Bronchial smooth muscle cell (primary cell): ENCODE data around the gene BLOC1S1. TPM values are rescaled to one million over a fixed set of nuclear protein-coding genes. Genes with fewer than 3 reads are reported as not detected.

Source experiments
- total RNA-seq: library from RNA; depleted of rRNA; stranded (reverse); fragments of >200 nt; gene quantifications from 2 replicates; pipeline ENCODE4 v1.2.1, GENCODE V29; 2014

Gene BLOC1S1
- total RNA-seq, result 154 and 162 TPM in 2 replicates

DNA sequence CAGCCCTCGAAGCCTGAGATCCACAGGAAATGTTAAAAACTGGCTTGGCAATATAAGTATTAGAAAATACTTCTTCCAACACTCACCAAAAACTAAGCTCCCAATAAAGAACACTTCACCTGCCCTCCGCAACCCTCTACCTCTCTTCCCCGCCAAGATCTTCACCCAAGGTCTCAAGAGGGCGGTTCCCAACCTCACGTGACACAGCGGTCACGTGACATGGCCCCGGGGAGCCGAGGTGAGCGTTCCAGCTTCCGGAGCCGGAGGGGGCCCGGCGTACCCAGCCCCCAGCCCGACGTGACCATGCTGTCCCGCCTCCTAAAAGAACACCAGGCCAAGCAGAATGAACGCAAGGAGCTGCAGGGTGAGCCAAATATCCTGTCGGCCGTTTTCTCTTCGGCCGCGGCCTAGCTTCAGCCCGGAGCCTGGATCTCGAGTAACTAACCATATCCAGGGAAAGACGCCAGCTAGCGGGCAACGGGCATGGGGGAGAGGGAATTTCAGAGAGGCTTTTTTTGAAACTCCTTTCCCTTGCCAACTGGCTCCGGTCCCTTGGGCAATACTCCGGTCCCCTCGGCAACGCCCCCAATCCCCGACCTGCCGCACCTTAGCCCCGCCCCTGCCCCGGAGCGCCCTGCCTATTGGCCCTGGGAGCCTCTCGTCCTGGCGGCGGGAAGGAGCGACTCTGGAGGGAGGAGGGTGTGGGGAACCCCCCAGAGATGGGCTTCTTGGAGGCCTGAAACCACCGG, at the start of gene BLOC1S1:
Gene BLOC1S1, plus strand, starts transcription at position 214 of the 749 bp plus-strand sequence. Its CDS starts 6 bp downstream, at position 220.

DNA sequence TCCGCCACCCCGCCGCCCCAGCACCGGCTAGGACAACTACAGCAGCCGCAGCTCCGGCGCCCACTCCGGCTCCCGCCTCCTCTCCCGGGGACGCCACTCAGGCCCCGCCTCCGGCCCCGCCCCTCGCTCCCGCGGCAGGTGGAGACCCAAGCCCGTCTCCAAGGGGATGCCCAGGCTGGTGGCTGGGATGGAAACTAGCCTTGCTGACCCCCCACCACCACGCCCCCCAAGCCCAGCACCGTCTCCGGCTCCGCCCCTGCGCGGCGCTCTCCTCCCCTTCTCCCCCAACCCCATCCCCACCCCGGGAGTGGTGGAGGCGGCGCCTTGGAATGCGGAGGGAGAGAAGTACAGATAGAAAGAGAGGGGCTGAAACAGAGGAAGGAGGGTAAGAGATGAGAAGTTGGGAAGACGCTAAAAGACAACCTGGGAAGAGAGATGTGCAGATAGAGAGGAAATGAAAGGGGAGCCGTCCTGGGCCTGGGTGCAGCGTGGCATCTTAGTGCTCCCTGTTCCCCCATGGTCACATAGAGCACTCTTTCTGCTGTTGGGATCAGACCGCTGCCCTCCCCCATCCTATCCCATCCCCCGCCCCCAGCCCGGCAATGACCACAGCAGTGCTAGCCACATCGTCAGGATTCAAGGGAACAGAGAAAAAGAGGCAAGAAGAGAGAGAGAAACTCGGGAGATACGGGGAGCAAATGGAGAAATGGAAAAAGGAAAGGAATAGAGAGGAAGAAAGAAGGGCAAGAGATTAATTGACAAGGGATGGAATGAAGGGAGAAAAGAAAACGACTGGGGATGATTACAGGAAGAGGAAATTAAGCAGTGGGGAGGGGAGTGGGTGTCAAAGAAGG, 7.8 kb upstream of the BLOC1S1 start, which contains the start of gene ITGA7:
Gene ITGA7, minus strand, starts transcription at position 64 of the 854 bp plus-strand sequence. CDS start 222 bp downstream, outside the sequence.

GRCh38 chr12:55720071-55720564, 4.3 kb downstream of the BLOC1S1 start, which contains the start of gene RDH5:
RDH5 (plus strand) TSS chr12:55720393; CDS start chr12:55721185, 792 bp downstream.

DNA sequence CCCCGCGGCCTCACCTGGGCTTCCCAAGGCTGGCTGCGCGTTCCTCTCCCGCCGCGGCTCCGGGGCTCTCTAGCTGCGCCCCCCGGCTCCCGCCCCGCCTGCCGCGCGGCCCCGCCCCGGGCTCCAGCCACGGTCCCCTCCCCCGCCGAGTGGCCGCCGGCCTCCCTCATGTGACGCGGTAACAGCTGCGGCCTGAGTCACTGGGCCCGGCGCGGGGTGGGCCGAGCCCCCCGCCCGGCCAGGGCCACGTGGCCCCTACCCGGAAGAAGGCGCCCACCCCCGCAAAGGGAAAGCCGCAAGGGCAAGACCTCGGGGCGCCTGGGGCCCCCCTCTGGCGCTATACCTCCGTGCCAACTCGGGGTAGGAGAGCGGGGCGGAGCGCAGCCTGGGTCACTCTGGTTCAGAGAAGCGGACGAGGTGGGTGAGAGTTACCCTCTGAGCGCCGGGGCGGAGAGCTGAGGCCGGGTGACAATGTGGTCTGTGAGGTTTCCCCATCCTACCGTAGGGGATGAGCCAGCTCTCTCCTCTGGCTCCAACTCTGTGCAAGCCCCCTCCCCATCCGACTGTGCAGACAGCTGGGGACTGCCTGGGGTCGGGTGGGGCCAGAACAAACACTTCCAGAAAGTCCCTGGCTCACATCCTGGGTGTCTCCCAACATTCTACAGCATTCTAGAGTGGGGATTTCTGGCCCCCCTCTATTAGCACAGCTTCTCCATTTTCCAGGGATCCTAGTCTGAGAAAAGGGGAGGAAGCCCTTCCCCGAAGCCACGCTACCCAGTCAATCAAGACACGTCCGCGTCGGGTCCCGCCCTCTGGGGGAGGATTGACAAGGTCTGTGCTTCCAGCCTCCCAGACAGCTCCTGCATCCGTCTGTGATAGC, 13.3 kb downstream of the BLOC1S1 start, which contains the start of gene CD63:
Gene CD63, minus strand, starts transcription at position 71 of the 880 bp plus-strand sequence. CDS start 668 bp downstream, outside the sequence.

GRCh38 chr12:55742719-55743405, 27.0 kb downstream of the BLOC1S1 start, which contains the start of gene GDF11:
GDF11 (plus strand) TSS chr12:55743122; CDS start chr12:55743317, 195 bp downstream.

Other genes with a start within 250 kb of the BLOC1S1 start
- gene OR6C70, start 245.9 kb upstream of the BLOC1S1 start, total RNA-seq, result not detected in 2 replicates
- not detected in 2 replicates for gene OR6C68, start 223.7 kb upstream of the BLOC1S1 start, total RNA-seq
- gene OR6C4, start 166.4 kb upstream of the BLOC1S1 start, total RNA-seq, result not detected in 2 replicates
- gene OR2AP1, start 143.6 kb upstream of the BLOC1S1 start, total RNA-seq, result not detected in 2 replicates
- not detected in 2 replicates for gene OR10P1, start 79.2 kb upstream of the BLOC1S1 start, total RNA-seq
- 2.7 and 3.8 TPM in 2 replicates for gene ITGA7, start 8.1 kb upstream of the BLOC1S1 start, total RNA-seq
- 8.7 and 10.4 TPM in 2 replicates for gene RDH5, start 4.3 kb downstream of the BLOC1S1 start, total RNA-seq
- 3,848 and 5,531 TPM in 2 replicates for gene CD63, start 13.0 kb downstream of the BLOC1S1 start, total RNA-seq
- gene GDF11, start 27.1 kb downstream of the BLOC1S1 start, total RNA-seq, result 4.5 and 5.0 TPM in 2 replicates
- gene SARNP, start 101.7 kb downstream of the BLOC1S1 start, total RNA-seq, result 65.7 and 101 TPM in 2 replicates
- gene ORMDL2, start 102.0 kb downstream of the BLOC1S1 start, total RNA-seq, result 20.8 and 23.9 TPM in 2 replicates
- 55.8 and 58.3 TPM in 2 replicates for gene DNAJC14, start 113.5 kb downstream of the BLOC1S1 start, total RNA-seq
- gene MMP19, start 126.9 kb downstream of the BLOC1S1 start, total RNA-seq, result 6.0 and 6.1 TPM in 2 replicates
- 29.8 and 43.8 TPM in 2 replicates for gene PYM1, start 211.8 kb downstream of the BLOC1S1 start, total RNA-seq
- gene DGKA, start 215.1 kb downstream of the BLOC1S1 start, total RNA-seq, result 36.4 and 38.0 TPM in 2 replicates
- gene PMEL, start 250.0 kb downstream of the BLOC1S1 start, total RNA-seq, result 0.43 and 1.3 TPM in 2 replicates